Bronchial smooth muscle cell (primary cell): ENCODE measurements around the gene UNC79. TPM values are rescaled to one million over a fixed set of nuclear protein-coding genes. Genes with fewer than 3 reads are reported as not detected.

Experiments
- total RNA-seq: library from RNA; depleted of rRNA; stranded (reverse); fragments of >200 nt; gene quantifications from 2 replicates; pipeline ENCODE4 v1.2.1, GENCODE V29; 2014

UNC79 gene
- total RNA-seq: 0.16 and 0.17 TPM in 2 replicates

GRCh38 chr14:93430315-93431035 lies at the start of gene UNC79:
Gene UNC79 (plus strand): TSS chr14:93430939. CDS start chr14:93431030, 91 bp downstream.

Other genes starting within 250 kb of the UNC79 start
- gene MOAP1, start 246.0 kb upstream of the UNC79 start, total RNA-seq: 10.5 and 12.6 TPM in 2 replicates
- gene LYSET, start 245.6 kb upstream of the UNC79 start, total RNA-seq: 7.6 and 8.2 TPM in 2 replicates
- 15.4 and 17.0 TPM in 2 replicates for gene GON7, start 223.9 kb upstream of the UNC79 start, total RNA-seq
- 28.5 and 51.4 TPM in 2 replicates for gene UBR7, start 223.7 kb upstream of the UNC79 start, total RNA-seq
- 16.9 and 18.4 TPM in 2 replicates for gene BTBD7, start 97.9 kb upstream of the UNC79 start, total RNA-seq
- gene COX8C, start 83.8 kb upstream of the UNC79 start, total RNA-seq: not detected in 2 replicates